Osteocyte (in vitro differentiated cells): ENCODE results near the gene UIMC1. TPM values are rescaled to one million over a fixed set of nuclear protein-coding genes. Genes with fewer than 3 reads are reported as not detected.

ENCODE experiments used
- DNase-seq: peaks from one replicate; pipeline ENCODE4 v3.0.0; 2021; ENCODE audit warnings: mixed read lengths; ENCODE audit not compliant: unreplicated experiment; ENCODE audit errors: extremely low spot score
- H3K27ac Mint-ChIP-seq: one replicate; pipeline ENCODE4 v1.8.0; 2021; ENCODE audit warnings: mild to moderate bottlenecking, mixed read lengths; ENCODE audit not compliant: unreplicated experiment
- H3K27me3 Mint-ChIP-seq: one replicate; pipeline ENCODE4 v1.8.0; 2021; ENCODE audit warnings: mixed read lengths; ENCODE audit not compliant: unreplicated experiment
- H3K36me3 Mint-ChIP-seq: one replicate; pipeline ENCODE4 v1.8.0; 2021; ENCODE audit warnings: mixed read lengths; ENCODE audit not compliant: unreplicated experiment
- H3K4me1 Mint-ChIP-seq: one replicate; pipeline ENCODE4 v1.8.0; 2021; ENCODE audit warnings: mixed read lengths; ENCODE audit not compliant: unreplicated experiment
- H3K4me3 Mint-ChIP-seq: one replicate; pipeline ENCODE4 v1.8.0; 2021; ENCODE audit warnings: mild to moderate bottlenecking, moderate library complexity, mixed read lengths; ENCODE audit not compliant: unreplicated experiment
- H3K9me3 Mint-ChIP-seq: one replicate; pipeline ENCODE4 v1.8.0; 2021; ENCODE audit warnings: mixed read lengths; ENCODE audit not compliant: unreplicated experiment
- total RNA-seq: library from RNA; stranded (reverse); gene quantifications from 2 replicates; pipeline ENCODE4 v1.2.1, GENCODE V29; 2021
- TF ChIP-seq, protein P1 (sequence below): fragments of 200-600 bp; sonication (generic); IDR thresholded peaks from 2 replicates; pipeline ENCODE4 v1.5.0; 2021; ENCODE audit warnings: antibody characterized with exemption, mild to moderate bottlenecking, moderate library complexity

UIMC1 gene
- total RNA-seq, 1 donor from 2014 or later: 32.9 TPM

- DNase-seq: no peak
- H3K4me3 Mint-ChIP-seq: no peak overlapping the region
These were observed 40.9 kb downstream of the UIMC1 start for GRCh38 chr5:176965633-176966032.

DNA sequence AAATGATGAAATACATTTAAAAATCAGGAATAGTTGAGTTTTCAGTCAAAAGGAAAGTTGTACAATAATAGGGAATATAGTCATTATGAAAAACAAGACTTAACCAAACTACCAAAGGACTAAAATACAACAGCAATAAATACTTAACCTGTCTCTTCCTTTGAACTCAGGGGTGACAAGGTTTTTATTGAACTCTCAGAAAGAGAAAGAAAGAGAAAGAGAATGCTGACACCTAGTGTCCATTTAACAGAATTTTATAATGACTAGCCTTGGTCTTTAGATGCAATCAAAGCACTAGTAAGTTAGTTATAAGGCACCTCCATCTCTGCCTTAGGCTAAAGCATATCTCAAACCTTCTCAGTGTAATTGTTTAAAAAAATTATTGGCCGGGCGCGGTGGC is 47.5 kb downstream of the UIMC1 start:
- TF ChIP-seq, protein P1, sequence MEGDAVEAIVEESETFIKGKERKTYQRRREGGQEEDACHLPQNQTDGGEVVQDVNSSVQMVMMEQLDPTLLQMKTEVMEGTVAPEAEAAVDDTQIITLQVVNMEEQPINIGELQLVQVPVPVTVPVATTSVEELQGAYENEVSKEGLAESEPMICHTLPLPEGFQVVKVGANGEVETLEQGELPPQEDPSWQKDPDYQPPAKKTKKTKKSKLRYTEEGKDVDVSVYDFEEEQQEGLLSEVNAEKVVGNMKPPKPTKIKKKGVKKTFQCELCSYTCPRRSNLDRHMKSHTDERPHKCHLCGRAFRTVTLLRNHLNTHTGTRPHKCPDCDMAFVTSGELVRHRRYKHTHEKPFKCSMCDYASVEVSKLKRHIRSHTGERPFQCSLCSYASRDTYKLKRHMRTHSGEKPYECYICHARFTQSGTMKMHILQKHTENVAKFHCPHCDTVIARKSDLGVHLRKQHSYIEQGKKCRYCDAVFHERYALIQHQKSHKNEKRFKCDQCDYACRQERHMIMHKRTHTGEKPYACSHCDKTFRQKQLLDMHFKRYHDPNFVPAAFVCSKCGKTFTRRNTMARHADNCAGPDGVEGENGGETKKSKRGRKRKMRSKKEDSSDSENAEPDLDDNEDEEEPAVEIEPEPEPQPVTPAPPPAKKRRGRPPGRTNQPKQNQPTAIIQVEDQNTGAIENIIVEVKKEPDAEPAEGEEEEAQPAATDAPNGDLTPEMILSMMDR: peak; percentile 58
- no peak overlapping the region for H3K4me3 Mint-ChIP-seq
- no peak for DNase-seq
- no peak overlapping the region for H3K27ac Mint-ChIP-seq
- no peaks in the 10 kb centered on the region for H3K9me3 Mint-ChIP-seq
- H3K4me1 Mint-ChIP-seq: peaks cover 2% of the 10 kb centered on the region
- peaks cover 12% of the 10 kb centered on the region for H3K36me3 Mint-ChIP-seq
- H3K27me3 Mint-ChIP-seq: no peaks in the 10 kb centered on the region

More at GRCh38 chr5:176965633-176966032, 40.9 kb downstream of the UIMC1 start:
- Mint-ChIP-seq H3K9me3 (no peaks in the 10 kb centered on the region), H3K27me3 (no peaks in the 10 kb centered on the region), H3K36me3 (peaks cover 31% of the 10 kb centered on the region), H3K27ac (no peak overlapping the region), H3K4me1 (no peaks in the 10 kb centered on the region)
- TF ChIP-seq, protein P1: no peak

- no peaks in the 10 kb centered on the region for H3K27me3 Mint-ChIP-seq
- H3K27ac Mint-ChIP-seq: no peak overlapping the region
- DNase-seq: no peak
- TF ChIP-seq, protein P1: no peak
- H3K36me3 Mint-ChIP-seq: peaks cover 20% of the 10 kb centered on the region
- H3K9me3 Mint-ChIP-seq: no peaks in the 10 kb centered on the region
- no peak overlapping the region for H3K4me3 Mint-ChIP-seq
- H3K4me1 Mint-ChIP-seq: peaks cover 2% of the 10 kb centered on the region
These were observed 49.8 kb downstream of the UIMC1 start for GRCh38 chr5:176956756-176957155.

DNA sequence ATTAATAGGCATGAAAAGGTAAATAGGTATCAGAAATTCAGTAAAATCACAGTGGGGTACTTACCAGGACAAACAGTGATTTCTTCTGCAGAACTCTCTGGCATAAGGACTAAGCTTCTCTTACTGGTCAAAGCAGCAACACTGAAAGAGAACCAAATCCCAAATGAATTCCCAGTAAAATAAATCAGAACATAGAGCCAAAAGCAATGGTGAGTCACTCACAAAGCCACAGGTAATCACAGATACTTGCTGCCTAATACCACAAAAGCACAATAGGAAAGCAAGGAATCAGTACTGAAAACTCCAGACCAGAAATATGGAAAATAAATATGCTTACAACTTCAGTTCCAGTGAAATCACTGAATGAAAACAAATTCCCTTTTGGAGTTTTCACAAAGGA is 50.7 kb downstream of the UIMC1 start:
- H3K9me3 Mint-ChIP-seq: no peaks in the 10 kb centered on the region
- no peak overlapping the region for H3K27ac Mint-ChIP-seq
- DNase-seq: no peak
- H3K4me3 Mint-ChIP-seq: no peak overlapping the region
- no peaks in the 10 kb centered on the region for H3K27me3 Mint-ChIP-seq
- peaks cover 2% of the 10 kb centered on the region for H3K4me1 Mint-ChIP-seq
- TF ChIP-seq, protein P1: no peak
- H3K36me3 Mint-ChIP-seq: peaks cover 26% of the 10 kb centered on the region

GRCh38 chr5:176954050-176954449 is 52.5 kb downstream of the UIMC1 start:
- TF ChIP-seq, protein P1: no peak
- Mint-ChIP-seq H3K4me3 (no peak overlapping the region), H3K4me1 (peaks cover 2% of the 10 kb centered on the region), H3K9me3 (no peaks in the 10 kb centered on the region), H3K27me3 (no peaks in the 10 kb centered on the region), H3K36me3 (peaks cover 26% of the 10 kb centered on the region), H3K27ac (no peak overlapping the region)
- no peak for DNase-seq
